ENCODE data around the gene RSPO1.

Gene RSPO1

DNA sequence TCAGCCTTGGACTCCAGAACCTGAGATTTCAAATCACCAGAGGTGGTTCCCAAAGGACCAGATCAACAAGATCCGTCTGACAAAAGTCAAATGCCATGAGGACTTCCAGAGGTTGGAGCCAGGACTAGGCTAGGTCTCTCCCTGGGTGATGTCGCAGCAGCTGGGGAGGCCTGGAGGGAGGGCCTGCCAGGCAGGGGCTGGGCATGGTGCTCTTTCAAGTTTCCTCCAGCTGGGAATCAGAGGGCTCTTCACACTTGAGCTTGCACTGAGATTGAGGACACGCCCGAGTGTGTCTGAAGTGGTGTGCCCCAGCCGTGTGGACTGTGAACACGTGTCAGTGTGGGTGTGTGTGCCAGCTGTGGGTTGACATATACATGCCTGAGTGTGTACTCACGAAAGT, 21.3 kb upstream of the RSPO1 start:
- DNase-seq: peak; percentile 17

DNA sequence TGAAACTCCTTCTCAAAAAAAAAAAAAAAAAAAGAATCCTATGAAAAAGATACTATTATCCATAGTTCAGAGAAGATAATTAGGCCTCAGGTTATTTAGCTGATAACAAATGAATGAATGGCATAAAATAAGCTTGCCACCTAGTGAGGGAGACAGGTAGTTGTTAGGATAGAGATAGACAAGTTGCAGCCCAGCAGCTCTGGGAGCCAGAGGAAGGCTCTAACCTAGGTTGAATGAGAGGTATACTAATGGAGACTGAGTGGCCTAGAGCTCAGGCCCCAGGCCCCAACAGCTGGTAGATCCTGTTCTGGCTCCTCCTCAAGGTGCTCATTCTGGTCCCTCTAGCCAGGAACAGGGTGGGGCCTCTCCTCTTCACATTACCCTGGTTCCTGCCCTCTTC, 20.6 kb upstream of the RSPO1 start:
- DNase-seq: peak; percentile 35

DNA sequence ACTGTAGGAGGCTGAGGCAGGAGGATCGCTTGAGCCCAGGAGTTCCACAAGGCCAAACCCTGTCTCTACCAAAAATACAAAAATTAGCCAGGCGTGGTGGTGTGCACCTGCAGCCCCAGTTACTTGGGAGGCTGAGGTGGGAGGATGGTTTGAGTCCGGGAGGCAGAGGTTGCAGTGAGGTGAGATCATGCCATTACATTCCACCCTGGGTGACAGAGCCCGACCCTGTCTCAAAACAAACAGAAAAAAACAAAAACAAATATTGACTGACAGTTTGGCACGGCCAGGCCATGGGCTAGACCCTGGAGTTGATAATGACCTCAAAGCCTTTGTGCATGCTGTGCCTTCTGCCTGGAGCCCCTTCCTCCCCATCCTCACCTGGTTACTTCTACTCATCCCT, 19.2 kb upstream of the RSPO1 start:
- peak; percentile 28 for DNase-seq

DNA sequence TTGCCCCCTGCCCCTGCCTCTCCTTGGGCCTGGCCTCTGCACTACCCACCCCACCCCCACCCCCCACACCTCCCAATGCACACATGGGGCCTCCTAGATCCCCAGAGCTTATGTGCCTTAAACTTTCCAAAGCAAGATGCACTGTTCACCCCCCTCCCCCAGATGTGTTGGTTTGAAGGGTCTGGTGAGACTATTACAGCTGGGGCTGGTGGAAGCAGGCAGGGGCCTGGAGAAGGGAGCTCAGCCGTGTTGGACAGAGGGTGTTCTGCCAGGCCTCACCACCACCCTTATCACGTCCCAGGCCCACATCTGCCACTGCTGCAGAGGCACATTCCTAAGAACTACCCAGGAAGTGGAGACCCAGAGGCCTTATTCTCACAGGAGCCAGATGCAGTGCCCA, 18.3 kb upstream of the RSPO1 start:
- no peak for DNase-seq

DNA sequence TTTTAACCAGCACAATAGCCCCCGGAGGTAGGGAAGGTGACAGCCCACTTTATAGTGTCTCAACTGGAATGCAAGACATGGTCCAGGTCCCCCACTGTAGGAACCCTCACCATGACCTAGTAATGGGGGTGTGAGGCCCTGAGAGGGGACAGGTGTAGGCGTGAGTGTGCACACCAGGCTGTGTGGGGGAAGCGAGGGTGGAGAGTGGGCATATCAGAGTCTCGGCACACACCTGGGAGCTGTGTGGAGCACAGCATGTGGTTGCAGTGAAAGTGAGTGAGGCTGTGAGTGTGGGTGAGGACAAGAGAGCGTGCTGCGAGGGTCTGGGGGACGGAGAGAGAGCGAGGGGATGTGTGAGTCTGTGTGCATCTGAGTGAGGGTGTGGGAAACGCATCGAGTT, 17.1 kb upstream of the RSPO1 start:
- DNase-seq: no peak

DNA sequence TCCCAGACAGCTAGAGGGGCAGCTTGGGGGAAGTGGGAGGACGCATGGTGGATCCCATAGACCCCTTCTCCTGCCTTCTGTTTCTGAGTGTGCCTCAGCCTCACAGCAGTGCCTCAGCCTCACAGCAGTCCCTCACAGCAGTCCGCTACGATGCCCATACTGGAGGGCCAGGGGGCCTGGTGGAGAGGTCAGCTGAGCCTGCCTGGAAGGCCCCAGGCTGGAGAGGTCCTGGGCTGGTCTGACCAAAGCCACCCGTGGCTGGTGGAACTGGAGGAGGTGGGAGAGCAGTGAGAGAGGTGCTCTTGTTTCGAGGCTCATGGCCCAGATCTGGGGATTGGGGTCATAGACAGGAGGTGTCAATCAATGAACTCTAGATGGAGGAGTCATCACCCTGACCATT, 16.0 kb upstream of the RSPO1 start:
- DNase-seq: no peak

DNA sequence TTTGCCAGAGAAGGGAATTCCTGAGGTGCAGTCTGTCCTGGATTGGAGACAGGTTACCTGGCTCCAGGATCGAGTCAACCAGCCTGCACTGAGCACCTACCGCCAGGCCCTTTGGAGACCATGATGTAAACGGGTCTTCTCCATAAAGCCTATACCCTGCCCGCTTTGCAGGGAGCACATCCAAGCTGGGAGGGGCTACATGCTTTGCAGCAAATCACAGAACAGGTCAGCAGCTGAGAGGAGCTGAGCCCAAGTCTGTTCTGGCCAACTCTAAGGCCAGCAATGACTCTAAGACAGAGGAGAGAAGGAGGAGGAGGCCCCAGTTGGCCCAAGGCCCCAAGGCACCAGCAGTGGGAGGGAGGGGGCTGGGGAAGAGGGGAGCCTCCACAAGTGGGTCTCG, 15.5 kb upstream of the RSPO1 start:
- DNase-seq: no peak

DNA sequence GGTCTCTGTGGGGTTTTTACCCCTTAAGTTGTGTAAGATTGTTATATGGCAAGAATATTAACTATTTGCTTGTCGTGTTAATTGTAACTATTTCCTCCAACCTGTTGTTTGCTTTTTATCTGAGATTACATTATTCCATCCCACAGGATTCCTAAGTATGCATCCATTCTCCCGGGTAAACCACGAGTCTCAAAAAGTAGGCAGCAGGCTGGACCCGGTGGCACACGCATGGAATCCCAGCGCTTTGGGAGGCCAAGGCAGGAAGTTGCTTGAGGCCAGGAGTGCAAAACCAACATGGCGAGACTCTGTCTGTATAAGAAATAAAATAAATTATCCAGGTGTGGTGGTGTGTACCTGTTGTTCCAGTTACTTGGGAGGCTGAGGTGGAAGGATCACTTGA, 12.6 kb upstream of the RSPO1 start:
- no peak for DNase-seq

DNA sequence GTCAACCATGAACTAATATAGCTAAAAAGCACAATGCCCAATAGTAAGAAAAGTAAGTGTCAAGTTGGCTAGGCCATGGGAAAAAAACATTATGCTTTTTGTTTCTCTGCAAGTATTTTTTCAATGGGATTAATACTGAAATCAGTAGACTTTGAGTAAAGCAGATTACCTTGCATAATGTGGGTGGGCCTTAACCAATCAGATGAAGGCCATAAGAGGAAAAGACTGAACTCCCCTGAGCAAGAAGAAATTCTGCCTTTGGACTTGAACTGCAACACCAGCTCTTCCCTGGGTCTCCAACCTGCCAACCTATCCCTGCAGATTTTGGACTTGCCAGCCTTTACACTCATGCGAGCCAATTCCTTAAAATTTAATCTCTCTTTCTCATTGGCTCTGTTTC, 6.4 kb upstream of the RSPO1 start:
- DNase-seq: no peak

DNA sequence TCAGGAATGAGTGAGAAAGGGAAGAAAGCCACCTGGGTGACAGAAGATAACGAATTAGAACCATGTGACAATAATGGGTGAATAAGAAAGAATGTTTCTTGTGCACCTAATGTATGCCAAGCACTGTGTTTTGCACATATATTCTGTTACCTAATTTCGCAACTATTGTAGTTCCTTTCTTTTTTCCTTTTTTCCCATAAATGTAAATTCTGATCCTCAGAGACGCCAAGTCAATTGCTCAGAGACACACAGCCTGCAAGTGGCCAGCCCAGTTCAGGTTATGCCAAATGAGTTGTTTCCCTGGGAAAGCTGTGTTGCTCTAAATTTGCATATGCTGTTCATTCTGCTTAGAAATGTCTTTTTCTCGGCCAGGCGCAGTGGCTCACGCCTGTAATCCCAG, 1.7 kb upstream of the RSPO1 start:
- no peak for DNase-seq

DNA sequence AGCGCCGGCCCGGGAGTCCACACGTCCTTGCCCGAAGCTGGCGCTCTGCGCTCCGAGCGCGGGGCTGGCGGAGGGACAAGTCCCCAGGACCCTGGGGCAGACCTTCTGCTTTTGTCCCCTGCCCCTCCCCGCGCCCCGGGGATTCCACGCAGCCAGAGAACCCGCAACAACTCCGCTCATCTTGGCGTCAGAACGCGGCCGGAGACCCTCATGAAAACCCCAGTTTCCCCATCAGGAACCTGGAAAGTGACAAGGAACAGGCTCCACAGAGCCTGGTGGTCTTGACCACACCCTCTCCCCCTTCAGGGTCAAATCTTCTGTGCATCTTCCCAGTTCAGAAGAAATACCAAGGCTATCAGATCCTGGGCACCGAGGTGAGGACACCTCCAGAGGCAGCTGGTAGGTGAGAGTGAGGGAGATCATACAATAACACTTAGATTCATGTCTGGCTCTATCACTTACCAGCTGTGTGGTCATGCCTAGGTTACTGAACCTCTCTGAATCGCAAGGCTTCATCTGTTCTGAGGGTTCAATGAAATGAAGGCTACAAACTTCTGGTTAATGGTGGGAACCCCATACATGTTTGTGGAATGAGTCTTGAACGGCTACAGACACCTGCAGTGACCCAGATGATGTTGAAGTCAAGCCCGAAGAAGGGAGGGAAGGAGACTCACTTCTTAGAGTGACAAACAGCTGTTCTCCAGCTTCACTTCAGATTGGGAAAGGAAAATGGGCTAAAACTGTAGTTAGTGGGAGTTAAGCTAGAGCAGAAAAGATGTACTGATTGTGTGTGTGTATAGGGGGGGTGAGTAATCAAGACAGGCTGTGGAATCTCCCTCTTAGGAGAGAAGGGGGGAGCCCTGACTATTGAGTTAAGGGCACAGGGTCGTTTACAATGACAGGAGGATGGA, 555 bp upstream of the RSPO1 start:
- DNase-seq: no peak

DNA sequence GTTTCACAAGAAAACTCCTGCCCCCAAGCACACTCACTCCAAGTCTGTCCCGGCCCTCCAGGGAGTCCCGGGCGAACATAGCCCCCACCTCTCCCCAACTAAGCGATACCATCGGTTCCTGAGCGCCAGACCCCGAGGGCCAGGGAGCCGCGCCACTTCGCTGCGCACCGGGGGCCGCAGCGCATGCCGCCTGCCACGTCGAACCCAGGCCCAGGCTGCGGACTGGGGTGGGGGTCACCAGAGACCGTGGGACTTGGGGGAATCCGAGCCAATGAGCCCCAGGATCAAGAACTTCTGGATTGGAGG, 801 bp downstream of the RSPO1 start:
- no peak for DNase-seq

DNA sequence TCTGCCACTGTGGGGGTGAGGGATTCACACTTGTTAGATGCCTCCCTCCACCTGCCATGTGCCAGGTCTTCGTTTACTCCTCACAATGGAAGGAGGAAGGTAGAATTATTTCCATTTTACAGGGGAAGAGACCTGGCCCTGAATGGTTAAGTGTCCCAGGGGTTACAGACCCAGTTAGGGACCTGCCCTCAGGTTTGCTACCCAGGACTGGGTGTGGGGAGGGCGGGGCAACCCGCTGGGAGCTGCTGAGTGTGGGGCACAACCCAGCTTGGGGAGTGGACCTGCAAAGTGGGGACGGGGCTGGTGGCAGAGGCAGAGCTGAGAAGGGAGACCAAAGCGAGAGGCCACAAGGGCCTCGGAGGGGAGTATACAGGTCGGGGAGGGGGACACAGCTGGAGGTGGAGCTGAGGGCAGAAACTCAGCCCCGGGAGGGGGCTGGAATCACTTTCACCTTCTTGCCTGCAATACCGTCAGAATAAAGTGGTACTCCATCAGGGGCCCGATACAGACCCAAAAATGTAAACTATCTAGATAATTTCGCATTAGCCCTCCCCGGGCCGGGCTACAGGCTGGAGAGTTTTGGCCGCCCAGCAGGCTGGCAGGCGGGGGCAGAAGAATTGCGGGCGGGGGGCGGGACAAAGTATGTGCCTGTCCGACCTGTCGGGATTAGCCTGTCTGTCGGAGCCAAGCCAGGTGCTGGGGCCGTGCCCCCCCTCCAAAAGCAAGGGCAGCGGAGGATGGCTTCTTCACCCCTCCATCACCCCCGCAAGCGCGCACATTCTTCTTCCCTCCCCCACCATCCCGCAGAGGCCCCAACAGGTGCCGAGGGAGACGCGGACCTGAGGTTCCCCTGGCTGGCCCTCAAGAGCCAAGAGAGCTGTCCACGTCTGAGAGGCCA, 1.4 kb downstream of the RSPO1 start:
- no peak for DNase-seq

DNA sequence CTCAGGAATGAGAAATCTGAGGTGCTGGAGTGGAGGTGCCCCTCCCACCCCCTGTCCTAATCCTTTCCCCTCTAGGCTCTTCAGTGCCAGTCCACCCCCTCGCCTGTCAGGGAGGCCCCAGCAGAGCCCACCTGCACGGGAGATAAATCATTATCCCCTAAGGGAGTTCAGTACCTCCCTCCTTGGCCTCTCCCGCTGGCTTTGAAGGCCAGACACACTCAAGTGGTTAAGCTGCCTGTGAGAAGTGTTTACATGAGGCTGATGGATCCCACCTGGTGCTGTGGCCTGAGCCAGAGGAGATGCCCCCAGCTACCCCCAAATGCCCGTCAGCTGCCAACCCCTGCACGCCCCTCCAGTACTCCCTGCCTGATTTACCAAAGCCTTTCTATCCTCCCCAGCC, 3.7 kb downstream of the RSPO1 start:
- no peak for DNase-seq

DNA sequence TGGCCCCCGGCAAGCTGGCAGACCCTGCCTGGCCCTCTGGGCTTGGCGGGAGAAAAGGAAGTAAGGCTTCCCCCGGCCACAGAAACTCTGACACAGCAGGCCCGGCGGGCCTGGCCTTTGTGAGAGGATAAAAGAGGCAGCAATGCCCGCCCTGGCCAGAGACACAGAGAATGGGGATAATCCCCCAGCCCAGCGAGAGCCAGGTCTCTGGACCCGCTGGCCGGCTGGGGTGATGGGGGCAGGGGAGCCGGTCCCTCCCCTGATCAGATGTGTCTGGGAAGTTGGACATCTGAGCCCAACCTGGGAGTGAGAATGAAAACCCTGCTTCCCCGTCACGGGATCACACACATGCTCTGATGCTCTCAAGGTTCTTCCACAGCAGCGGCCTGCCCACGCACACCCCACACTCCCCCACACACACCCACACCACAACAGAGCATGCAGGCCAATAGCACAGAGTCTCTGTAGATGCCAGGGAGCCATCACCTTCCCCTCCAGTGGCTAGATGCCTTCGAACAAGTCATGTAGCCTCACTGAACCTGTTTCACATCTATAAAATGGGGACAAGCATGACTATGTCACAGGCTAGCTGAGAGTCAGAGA, 4.2 kb downstream of the RSPO1 start:
- DNase-seq: no peak

DNA sequence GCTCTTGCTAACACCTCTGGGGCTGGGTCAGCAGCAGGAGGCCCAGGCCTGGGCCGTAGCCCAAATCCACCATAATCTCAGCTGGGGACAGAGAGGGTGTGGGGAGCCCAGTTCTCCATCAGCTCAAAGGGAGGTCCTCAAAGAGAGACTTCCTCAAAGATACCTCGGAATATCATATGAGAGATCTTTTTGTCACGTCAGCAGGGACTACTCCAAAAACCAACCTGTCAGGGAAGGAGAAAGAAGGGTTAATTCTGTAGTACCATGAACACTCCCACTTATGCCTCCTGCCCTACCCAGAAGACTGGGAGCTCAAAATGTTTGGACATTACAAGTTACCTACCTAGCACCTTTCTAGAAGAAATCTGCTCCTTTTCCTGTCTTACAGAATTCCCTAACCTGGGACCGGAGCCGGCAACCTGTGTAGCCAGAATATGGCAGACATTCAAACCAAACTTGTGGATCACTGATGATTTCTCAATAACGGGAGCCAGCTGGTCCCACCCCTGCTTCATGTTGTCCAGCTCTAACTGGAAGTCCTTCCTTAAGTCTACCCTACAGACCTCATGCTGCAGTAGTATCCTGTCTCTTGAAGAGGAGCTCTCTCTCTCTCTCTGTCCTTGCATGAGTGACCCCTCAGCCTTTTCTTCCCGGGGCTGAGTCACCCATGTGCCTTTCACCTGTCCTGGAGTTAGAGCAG, 4.8 kb downstream of the RSPO1 start:
- no peak for DNase-seq

DNA sequence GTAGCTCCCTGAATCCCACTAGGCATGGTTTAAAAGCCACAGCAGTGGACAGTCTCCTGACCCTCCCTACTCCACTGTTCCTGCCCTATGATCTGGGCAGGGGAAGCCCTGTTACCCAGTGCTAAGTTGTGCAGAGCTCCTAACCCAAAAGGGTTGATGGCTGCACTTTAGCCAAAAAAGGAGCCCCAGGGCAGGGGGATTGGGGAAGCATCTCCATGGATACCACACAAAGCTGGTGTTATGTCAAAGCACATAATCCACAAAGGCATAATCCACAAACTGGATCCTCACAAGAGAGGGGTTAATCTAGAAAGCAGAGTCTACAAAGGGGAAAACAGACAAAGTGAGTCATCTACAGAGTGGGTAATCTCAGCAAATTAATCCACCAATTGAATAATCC, 5.7 kb downstream of the RSPO1 start:
- DNase-seq: no peak

DNA sequence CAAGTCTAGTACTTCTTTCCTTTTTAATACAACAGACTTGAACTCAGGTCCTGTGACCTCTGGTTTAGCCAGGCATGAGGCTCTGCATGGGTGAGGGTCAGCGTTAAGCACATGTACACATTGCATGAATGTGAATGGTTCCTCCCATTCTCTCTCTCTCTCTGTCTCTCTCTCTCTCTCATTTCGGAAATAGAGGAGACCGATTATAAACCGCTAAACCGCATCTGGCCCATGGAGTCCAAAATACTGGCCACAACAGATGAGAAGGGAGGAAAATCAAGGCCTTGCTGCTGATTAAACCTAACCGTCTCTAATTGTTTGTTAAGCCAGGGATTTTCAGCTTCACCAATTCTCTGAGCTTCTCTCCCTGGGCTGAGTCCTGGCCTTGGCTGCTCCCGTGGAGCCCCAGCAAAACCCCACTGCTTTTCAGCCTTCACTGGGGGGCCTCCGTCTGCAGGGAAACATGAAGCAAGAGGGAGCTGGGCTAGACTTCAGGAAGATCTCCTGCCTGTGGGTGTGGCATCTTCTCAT, 6.6 kb downstream of the RSPO1 start:
- no peak for DNase-seq

DNA sequence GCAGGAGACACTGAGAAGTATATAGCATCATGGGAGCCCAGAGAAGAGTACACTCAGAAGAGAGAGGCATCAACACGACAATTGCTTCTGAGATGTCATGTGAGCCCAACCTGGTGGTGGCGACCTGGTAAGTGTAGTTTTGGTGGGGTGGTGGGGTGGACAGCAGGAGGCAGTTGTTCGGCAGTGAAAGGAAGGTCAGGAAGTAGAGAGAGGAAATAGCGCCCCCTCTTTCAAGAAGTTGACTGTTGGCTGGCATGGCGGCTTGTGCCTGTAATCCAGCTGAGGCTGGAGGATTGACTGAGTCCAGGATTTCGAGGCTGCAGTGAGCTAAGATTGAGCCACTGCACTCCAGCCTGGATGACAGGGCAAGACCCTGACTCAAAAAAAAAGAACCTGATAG, 12.6 kb downstream of the RSPO1 start:
- no peak for DNase-seq

DNA sequence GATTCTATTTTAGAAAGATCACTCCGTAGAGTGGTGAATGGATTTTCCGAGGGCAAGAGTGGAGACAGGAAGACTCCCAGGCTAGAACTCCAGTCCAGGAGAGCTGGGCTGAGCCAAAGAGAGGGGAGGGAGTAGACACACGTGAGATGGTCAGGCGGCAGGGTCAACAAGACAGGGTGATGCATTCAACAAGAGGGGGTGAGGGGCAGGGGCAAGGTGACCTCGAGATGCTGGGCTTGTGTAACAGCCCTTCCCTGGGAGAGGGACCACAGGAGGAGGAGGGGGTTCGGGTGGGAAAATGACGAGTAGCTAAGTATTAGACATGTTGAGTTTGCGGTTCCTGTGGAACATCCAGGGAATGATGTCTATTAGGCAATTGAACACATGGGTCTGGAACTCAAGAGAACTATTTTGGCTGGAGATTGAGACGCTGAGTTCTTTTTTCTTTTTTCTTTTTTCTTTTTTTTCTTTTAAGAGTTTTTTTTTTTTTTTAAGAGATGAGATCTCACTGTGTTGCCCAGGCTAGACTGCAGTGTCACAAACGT, 13.3 kb downstream of the RSPO1 start:
- no peak for DNase-seq

DNA sequence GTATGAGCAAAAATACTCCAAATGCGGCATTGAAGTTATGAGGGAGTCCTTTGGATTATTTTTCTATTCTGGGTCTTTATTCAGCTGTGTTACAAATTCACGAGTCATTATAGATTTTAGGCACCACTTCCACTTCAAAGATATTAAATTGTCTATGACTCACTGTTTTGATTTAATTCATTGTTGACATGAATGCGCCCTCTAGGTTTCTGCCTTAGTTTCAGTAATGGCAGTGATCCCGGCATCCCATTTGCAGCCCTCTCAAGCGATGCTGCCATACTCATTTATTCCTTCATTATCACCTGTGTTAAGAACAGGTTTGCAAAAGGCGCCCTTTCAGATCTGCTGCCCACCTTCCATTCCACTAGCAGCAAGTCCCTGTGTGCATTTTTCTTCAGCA, 14.0 kb downstream of the RSPO1 start:
- DNase-seq: no peak

DNA sequence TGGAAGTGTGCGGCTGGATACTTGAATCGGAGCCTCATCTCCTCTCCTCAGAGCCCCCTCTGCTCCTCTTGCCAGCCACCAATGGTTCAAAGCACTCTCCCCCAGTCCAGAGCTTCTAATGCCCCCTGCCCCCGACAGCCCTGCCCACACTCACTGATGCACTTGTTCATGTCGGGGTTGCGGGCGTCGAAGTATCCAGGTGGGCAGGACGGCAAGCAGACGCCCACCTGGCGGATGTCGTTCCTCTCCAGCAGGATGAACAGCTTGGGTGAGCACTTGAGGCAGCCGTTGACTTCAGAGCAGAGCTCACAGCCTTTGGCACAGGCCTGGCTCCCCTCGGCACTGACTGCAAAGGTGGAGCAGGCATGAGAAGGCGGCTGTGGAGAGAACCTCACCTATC, 18.4 kb downstream of the RSPO1 start:
- DNase-seq: no peak

DNA sequence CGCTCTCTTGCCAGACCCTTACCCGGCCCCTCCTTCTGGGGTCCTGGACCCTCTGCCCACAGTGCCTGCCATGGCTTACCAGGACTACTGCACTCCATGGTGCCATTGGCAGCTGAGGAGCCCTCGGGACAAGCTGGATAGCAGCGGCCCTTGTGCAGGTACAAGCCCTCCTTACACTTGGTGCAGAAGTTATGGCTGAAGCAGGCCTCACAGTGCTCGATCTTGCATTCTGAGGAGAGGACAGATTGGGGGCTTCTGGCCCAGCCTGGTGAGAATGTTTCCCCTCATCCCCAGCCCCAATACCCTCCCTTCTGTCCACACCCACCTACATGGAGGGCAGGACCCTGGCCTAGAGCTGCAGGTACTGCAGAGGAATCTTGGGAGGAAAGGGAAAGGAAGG, 20.6 kb downstream of the RSPO1 start:
- DNase-seq: no peak
